Activated naive CD8-positive, alpha-beta T cell treated with anti-CD3 and anti-CD28 coated beads, Interleukin-2, amount 50 U/mL, for 24 hours (primary cell): Measurements from ENCODE around the gene OR1D5.
"Not testable (repeated sequence)": the region's sequence is repeated elsewhere in the genome, so short reads cannot be mapped to it uniquely, and the experiment has no call there.

Experiments
- ATAC-seq: fragments of 150-1000 bp; cut with Tn5 transposase; one replicate; pipeline ENCODE4 v1.10.0; 2021
- DNase-seq: peaks from one replicate; pipeline ENCODE4 v3.0.0; 2021
- H3K27ac Mint-ChIP-seq: one replicate; pipeline ENCODE4 v1.8.0; 2021; ENCODE audit warnings: mild to moderate bottlenecking, mixed read lengths
- H3K27me3 Mint-ChIP-seq: one replicate; pipeline ENCODE4 v1.8.0; 2021; ENCODE audit warnings: mixed read lengths
- H3K36me3 Mint-ChIP-seq: one replicate; pipeline ENCODE4 v1.8.0; 2021; ENCODE audit warnings: low read depth, mixed read lengths
- H3K4me1 Mint-ChIP-seq: one replicate; pipeline ENCODE4 v1.8.0; 2021; ENCODE audit warnings: mixed read lengths
- H3K4me3 Mint-ChIP-seq: one replicate; pipeline ENCODE4 v1.8.0; 2021; ENCODE audit warnings: mild to moderate bottlenecking, moderate library complexity, mixed read lengths
- H3K9me3 Mint-ChIP-seq: one replicate; pipeline ENCODE4 v1.8.0; 2021; ENCODE audit warnings: mixed read lengths

Gene OR1D5, protein sequence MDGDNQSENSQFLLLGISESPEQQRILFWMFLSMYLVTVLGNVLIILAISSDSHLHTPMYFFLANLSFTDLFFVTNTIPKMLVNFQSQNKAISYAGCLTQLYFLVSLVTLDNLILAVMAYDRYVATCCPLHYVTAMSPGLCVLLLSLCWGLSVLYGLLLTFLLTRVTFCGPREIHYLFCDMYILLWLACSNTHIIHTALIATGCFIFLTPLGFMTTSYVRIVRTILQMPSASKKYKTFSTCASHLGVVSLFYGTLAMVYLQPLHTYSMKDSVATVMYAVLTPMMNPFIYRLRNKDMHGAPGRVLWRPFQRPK

DNA sequence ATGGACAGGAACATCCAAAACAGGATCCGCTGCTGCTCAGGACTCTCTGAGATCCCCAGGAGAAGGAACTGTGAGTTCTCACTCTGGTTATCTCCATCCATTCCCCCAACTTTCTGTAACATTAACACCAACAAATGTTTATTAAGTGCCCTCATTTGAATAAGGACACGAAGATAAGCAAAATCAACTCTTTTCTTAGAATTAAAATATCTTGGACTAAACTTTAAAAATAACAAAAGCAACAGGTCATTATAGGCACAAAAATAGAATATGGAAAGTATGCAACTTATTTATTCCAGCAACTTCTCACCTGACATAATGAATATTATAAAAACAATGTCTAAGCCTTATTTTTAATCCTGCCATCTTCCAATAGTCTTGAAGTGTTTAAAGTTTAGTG is at the start of gene OR1D5:
Gene OR1D5, minus strand, starts transcription at position 101 of the 400 bp plus-strand sequence. Its CDS starts 0 bp downstream, at position 101.
- H3K4me3 Mint-ChIP-seq, H3K9me3 Mint-ChIP-seq, H3K27me3 Mint-ChIP-seq, H3K36me3 Mint-ChIP-seq, DNase-seq, H3K4me1 Mint-ChIP-seq, ATAC-seq, H3K27ac Mint-ChIP-seq: not testable (repeated sequence)

DNA sequence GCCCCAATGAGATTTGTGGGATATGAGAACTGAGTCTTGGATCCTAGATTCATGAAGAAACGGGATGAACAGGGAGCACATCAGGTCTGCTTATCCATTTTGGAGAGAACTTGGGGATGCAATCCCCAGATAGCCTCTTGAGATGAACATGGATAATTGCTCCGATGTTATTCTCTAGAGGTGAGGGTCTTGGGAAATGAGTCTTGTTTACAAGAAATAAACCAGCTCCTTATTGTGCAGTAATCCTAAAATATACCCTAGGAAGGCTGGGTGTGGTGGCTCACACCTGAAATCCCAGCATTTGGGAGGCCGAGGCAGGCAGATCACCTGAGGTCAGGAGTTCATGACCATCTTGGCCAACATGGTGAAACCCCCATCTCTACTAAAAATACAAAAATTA is 40.9 kb upstream of the OR1D5 start, which contains the start of gene OR1D2:
Gene OR1D2, minus strand, starts transcription at position 101 of the 400 bp plus-strand sequence. CDS start 11,426 bp downstream, outside the sequence.
- Mint-ChIP-seq H3K36me3 (no peaks in the 10 kb centered on the region), H3K4me1 (no peaks in the 10 kb centered on the region), H3K4me3 (no peak within 1 kb of the TSS), H3K9me3 (peaks cover 30% of the 10 kb centered on the region), H3K27me3 (peaks cover 13% of the 10 kb centered on the region), H3K27ac (no peak within 1 kb of the TSS)
- ATAC-seq (no peak), DNase-seq (no peak)

DNA sequence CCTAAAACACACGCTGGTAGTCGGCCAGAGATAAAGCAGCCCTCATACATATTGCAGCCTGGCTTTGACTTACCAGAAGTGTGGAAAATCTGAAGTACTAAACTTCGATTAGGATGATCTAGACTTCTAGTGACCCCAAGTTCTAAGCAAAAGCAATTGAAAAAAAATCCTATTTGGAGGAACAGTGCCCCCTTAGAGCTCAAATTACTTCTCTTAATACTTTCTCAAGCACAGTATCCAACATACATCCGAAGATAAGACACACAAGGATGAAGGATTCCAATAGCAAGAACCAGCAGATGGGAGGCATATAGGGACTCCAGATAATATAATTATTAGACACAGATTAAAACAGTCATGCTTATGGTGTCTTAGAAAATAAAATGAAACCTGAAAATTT is 10.4 kb upstream of the OR1D5 start:
- H3K27me3 Mint-ChIP-seq, H3K4me1 Mint-ChIP-seq, H3K36me3 Mint-ChIP-seq, H3K27ac Mint-ChIP-seq, DNase-seq, ATAC-seq, H3K4me3 Mint-ChIP-seq: not testable (repeated sequence)
- H3K9me3 Mint-ChIP-seq, result peaks cover 15% of the 10 kb centered on the region

DNA sequence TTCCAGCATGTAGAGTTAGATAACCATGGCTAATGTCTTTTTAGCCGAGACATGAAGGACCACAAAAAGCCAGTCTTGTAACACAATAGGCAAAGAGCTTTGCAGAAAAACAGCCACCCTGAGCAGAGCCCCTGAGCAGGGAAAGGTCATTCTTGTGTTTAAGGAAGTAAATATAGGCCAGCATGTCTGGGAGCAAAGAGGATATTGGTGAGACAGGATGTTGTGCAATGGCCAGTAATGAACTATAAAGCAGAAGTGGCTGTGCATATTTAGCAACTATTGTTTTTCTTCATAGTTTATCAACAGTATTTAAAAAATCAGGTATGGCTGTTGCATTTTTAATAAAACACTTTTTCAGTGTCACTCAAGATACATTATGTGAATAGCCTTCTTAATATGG is 1.8 kb upstream of the OR1D5 start:
- H3K27ac Mint-ChIP-seq, ATAC-seq, H3K36me3 Mint-ChIP-seq, DNase-seq, H3K9me3 Mint-ChIP-seq, H3K27me3 Mint-ChIP-seq, H3K4me1 Mint-ChIP-seq, H3K4me3 Mint-ChIP-seq: not testable (repeated sequence)

DNA sequence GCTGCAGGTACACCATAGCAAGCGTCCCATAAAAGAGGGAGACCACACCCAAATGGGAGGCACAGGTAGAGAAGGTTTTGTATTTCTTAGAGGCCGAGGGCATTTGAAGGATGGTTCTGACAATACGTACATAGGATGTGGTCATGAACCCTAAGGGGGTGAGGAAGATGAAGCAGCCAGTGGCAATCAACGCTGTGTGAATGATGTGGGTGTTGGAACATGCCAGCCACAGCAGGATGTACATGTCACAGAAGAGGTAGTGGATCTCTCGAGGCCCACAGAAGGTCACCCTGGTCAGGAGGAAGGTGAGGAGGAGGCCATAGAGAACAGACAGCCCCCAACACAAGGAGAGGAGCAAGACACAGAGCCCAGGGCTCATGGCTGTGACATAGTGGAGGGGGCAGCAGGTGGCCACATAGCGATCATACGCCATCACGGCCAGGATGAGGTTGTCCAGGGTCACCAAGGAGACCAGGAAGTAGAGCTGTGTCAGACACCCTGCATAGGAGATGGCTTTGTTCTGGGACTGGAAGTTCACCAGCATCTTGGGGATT is 506 bp downstream of the OR1D5 start:
- H3K4me3 Mint-ChIP-seq, H3K4me1 Mint-ChIP-seq, DNase-seq, H3K36me3 Mint-ChIP-seq, H3K27me3 Mint-ChIP-seq, H3K27ac Mint-ChIP-seq, ATAC-seq, H3K9me3 Mint-ChIP-seq: not testable (repeated sequence)

DNA sequence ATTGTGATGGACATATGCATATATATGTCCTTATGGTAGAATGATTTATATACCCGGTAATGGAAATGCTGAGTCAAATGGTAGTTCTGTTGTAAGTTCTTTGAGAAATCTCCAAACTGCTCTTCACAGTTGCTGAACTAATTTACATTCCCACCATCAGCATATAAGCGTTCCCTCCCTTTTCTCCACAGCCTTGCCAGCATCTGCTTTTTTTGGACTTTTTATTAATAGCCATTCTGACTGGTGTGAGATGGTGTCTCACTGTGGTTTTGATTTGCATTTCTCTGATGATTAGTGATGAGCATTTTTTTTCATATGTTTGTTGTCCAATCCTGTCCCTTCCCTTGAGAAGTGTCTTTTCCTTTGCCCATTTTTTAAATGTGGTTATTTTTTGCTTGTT is 8.5 kb downstream of the OR1D5 start:
- H3K4me3 Mint-ChIP-seq, H3K36me3 Mint-ChIP-seq, H3K27me3 Mint-ChIP-seq, H3K27ac Mint-ChIP-seq, ATAC-seq, DNase-seq, H3K4me1 Mint-ChIP-seq, H3K9me3 Mint-ChIP-seq: not testable (repeated sequence)

DNA sequence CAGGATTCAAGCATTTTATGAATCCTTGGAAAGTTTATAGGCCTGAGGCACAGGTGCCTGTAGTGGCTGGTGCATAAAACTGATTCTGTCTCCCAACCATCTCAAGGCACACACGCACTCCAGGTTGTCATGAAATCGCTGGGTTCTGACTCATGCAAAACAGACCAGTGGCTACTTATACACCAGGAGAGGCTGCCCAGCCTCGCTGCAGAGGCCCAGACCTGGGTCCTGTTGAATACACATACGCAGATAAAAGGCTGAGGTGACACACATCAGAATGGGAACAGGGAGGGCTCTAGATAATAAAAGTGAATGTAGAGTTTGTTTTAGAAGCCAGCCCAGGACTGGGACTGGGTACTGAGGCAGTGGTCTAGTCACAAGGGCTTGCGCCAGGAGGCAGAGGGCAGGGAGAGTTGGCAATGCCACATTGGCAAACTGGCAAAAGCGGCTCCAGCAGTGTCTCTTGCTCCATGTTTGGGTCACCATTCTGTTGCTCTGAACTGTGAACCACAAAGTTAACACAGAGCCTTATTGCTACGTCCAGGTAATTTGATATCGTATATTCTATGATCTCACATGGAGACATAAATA is 13.6 kb downstream of the OR1D5 start:
- ATAC-seq, result no peak
- no peak for DNase-seq
- Mint-ChIP-seq H3K4me1 (peaks cover 12% of the 10 kb centered on the region), H3K4me3 (peak overlapping the region; percentile 84), H3K9me3 (no peaks in the 10 kb centered on the region), H3K36me3 (no peaks in the 10 kb centered on the region), H3K27ac (no peak overlapping the region), H3K27me3 (no peaks in the 10 kb centered on the region)

DNA sequence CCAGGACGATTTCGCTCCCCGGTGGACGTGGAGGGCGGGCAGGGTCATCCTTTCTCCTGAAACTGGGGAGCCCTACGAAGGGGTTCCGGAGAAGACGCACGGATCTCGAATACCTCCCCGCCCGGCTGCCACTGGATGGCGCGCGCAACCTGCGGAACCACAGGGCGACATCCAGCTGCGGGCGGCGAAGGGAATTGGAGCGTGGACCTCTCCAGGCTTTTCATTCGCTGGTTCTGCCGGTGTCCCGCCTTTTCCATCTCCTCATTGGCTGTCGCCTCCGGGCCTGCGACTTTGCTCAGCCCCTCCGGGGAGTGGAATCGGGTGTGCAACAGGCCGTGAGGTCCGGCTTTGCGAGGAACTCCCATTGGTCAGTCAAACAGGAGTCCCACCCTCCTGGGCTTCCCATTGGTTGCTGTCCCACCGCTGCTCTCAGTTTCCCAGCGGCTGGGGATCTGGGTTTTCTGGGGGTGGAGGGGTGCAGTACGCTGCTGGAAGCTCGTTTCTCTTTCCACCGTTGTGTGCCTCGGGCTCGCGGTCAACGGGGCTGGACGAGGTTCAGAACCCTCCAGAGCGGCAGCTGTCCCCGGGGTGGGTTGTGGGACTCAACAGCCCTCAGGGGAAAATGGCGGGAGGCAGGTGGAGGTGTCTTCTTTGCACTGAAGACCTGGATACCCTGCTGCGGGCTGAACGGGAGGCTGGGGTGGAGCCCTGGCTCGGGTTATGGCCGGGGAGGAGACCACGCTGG is 14.5 kb downstream of the OR1D5 start:
- peaks cover 12% of the 10 kb centered on the region for H3K4me1 Mint-ChIP-seq
- peaks cover 6% of the 10 kb centered on the region for H3K9me3 Mint-ChIP-seq
- no peaks in the 10 kb centered on the region for H3K36me3 Mint-ChIP-seq
- peak overlapping the region; percentile 75 for H3K27ac Mint-ChIP-seq
- DNase-seq (peak; percentile 93), ATAC-seq (peak; percentile 99)
- H3K4me3 Mint-ChIP-seq, result peak overlapping the region; percentile 84
- no peaks in the 10 kb centered on the region for H3K27me3 Mint-ChIP-seq

DNA sequence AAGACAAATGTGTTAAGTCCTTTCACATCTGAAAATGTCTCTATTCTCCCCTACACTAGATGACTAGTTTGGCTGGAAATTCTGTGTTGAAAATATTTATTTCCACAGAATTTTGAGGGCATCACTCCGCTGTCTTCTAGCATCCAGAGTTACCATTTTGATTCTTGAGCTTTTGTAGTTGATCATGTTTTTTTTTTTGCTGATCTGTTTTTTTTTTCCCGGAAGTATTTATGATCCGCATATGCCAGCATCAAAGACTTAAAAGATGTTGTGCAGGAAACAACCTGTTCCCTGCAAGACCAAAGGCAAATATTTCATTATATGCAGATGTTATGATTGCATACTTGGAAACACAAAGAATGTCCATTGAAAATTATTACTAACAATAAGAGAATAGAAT is 16.7 kb downstream of the OR1D5 start:
- Mint-ChIP-seq H3K27me3 (peaks cover 6% of the 10 kb centered on the region), H3K4me3 (no peak overlapping the region), H3K27ac (no peak overlapping the region), H3K9me3 (peaks cover 16% of the 10 kb centered on the region), H3K36me3 (no peaks in the 10 kb centered on the region), H3K4me1 (peaks cover 12% of the 10 kb centered on the region)
- no peak for ATAC-seq
- no peak for DNase-seq

DNA sequence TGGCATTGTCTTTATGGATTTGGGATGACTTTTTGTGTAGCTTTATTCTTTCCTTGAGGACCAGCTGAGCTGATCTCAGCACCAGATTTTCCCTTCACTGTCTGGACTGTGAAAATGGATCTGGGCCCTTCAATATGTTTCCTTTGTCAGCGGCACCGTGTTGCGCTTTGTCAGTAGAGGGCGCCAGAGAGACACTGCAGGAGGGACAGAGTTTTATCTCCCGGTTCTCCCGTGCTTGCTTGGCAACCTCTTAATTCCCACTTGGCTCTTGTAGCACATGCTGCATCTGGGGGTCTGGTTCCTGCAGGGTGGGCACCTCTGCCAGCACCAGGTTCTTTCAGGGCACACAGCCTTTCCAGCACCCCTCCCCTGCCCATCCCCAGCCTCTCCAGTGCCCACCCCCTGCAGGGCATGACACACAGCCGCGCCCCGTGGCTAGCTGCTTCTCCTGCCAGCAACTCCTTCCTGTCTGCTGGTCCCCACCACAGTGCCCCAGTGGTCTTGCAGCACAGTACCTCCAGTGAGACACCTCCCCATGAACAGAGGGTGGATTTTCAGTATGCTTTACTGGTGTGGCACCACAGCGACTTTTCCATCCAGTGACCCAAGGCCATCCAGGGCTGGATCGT is 19.6 kb downstream of the OR1D5 start:
- no peaks in the 10 kb centered on the region for H3K36me3 Mint-ChIP-seq
- peaks cover 12% of the 10 kb centered on the region for H3K27me3 Mint-ChIP-seq
- H3K4me3 Mint-ChIP-seq, result no peak overlapping the region
- H3K27ac Mint-ChIP-seq, result no peak overlapping the region
- H3K4me1 Mint-ChIP-seq, result peaks cover 12% of the 10 kb centered on the region
- DNase-seq (peak; percentile 25), ATAC-seq (no peak)
- peaks cover 16% of the 10 kb centered on the region for H3K9me3 Mint-ChIP-seq

DNA sequence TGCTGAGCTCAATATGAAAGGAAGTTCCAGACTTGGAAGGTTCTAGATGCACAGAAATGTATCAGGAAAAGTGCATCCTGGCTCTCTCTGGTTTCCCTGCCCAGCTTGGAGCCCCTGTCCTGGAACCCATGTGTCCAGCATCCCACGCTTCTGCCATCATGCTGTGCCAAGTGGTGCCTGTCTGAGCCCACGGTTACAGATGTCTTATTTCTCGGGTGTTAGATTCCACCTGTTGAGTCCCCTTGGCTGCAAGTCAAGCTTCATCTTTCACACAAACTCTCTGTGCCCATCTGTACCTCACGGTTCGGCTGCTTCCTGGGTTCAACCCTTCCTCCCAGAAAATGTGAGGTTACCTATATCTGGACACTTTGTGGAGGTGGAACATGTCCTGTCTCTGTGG is 22.5 kb downstream of the OR1D5 start:
- no peak overlapping the region for H3K4me3 Mint-ChIP-seq
- no peak overlapping the region for H3K27ac Mint-ChIP-seq
- peaks cover 12% of the 10 kb centered on the region for H3K27me3 Mint-ChIP-seq
- H3K36me3 Mint-ChIP-seq, result no peaks in the 10 kb centered on the region
- peaks cover 16% of the 10 kb centered on the region for H3K9me3 Mint-ChIP-seq
- DNase-seq (no peak), ATAC-seq (no peak)
- peaks cover 5% of the 10 kb centered on the region for H3K4me1 Mint-ChIP-seq

DNA sequence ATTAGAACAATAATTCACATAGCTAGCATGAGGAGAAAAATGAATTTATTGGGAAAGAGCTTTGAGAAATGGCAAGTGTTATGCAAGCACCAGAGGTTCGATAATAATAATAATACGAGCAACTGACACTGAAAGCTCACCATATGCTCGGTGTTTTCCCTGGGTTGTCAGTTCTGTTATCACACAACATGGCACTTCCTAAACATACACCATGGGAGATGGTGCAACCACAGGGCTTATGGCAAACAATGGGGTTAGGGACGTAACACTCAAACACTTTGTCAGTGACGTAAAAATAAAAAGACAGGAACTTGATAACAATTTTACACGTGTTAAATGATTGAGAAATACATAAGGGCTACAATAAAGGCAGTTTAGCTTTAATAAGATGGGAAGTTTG is 23.7 kb downstream of the OR1D5 start:
- Mint-ChIP-seq H3K4me1 (peaks cover 5% of the 10 kb centered on the region), H3K36me3 (no peaks in the 10 kb centered on the region), H3K9me3 (peaks cover 16% of the 10 kb centered on the region), H3K4me3 (no peak overlapping the region), H3K27me3 (peaks cover 12% of the 10 kb centered on the region), H3K27ac (no peak overlapping the region)
- DNase-seq (no peak), ATAC-seq (no peak)

DNA sequence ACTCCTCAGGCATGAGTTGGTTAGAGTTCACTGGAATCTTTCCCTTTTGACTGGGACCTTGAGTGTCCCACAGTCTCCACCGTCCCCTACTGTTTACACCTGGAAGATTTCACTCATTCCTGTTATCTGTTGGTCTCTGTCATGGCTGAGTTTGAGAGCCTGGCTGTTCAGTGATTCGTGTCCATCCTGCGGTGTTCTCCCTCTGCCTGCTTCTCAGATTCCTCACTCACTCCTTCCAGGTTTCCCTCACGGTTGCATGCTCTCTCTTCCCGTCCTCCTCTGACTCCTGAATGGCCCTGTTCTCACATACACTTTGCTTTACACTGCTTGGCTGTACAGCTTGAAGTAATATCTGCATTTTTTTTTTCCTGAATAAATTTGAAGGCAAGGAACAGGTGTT is 24.5 kb downstream of the OR1D5 start:
- H3K27me3 Mint-ChIP-seq, result peaks cover 12% of the 10 kb centered on the region
- H3K27ac Mint-ChIP-seq, result no peak overlapping the region
- ATAC-seq, result no peak
- H3K4me1 Mint-ChIP-seq, result peaks cover 5% of the 10 kb centered on the region
- H3K9me3 Mint-ChIP-seq, result peaks cover 11% of the 10 kb centered on the region
- no peak overlapping the region for H3K4me3 Mint-ChIP-seq
- DNase-seq, result no peak
- no peaks in the 10 kb centered on the region for H3K36me3 Mint-ChIP-seq

DNA sequence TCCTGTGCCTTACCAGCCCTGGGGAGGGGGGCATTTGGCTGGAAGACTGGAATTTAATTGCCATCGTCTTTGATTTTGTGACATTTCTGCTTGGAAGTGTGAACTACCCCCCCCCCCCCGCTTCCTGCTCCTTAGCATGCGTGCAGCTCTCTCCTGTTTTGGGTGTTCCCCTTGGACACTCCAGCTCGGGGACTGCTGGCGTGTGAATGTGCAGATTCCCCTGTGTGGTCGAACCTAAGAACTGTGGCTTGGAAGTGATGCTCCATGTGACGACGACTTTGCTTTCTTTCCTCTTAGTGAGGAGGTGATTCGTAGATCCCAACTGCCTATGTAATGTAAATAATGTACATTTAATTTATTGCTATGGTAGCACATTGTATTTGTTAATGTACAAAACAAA is 26.1 kb downstream of the OR1D5 start:
- Mint-ChIP-seq H3K9me3 (no peaks in the 10 kb centered on the region), H3K36me3 (no peaks in the 10 kb centered on the region), H3K4me3 (no peak overlapping the region), H3K27me3 (peaks cover 8% of the 10 kb centered on the region), H3K4me1 (peaks cover 5% of the 10 kb centered on the region), H3K27ac (no peak overlapping the region)
- DNase-seq (no peak), ATAC-seq (no peak)
